Cardiac atrium fibroblast (primary cell): ENCODE measurements around the gene RASSF10. TPM values are rescaled to one million over a fixed set of nuclear protein-coding genes. Genes with fewer than 3 reads are reported as not detected.

Experiments
- total RNA-seq: library from RNA; depleted of rRNA; stranded (reverse); fragments of >200 nt; gene quantifications from 2 replicates; pipeline ENCODE4 v1.2.3, GENCODE V29; 2015

Gene RASSF10
- total RNA-seq = not detected in 2 replicates

DNA sequence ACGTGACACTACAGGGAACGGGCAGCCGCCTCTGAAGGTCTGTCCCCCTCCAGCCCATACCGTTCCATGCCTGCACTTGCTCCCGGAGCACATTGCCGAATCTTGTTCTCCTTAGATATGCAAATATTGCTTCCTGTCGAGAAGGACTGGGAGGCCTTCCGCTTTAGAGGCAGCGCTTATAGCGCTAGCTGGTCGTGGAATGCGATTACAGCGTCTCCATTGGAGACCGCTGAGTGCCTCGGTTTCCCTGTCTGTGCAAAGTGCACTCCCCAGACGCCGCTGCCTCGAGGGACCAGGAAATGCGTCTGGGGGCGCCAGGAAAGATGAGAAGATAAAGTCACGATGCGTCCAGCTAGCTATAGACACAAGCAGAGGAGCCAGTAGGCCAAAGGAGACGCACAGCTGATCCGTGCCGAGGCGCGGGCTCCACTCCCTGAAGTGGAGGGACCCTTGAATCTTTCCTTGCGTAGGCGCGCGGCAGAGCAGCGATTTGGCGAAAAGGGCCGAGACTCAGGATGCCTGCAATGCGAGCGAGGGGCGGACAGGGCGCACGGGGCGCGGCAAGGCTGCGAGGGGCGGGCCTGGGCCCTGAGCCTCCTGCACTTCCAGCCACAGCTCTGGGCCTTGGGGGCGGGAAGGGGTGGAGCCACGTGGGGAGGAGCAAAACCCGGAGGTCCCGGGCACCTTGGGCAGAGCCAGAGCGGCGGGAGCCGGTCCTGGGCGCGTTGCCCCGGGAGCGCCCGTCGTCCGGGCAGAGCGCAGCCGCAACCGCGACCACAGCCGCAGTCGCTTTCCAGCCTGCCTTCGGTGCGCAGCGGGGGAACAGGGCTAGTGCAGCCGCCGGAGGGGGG lies at the start of gene RASSF10:
Gene RASSF10 (plus strand): TSS at position 692 of the 851 bp plus-strand sequence. CDS start 261 bp downstream, outside the sequence.

